Astrocyte (in vitro differentiated cells and primary cell): ENCODE results near the gene SLFN5.

ENCODE experiments used
- EZH2 ChIP-seq: IDR thresholded peaks from 2 replicates; pipeline ENCODE4 v1.6.1; 2012; ENCODE audit warnings: mild to moderate bottlenecking, low read length, inconsistent platforms; ENCODE audit not compliant: insufficient read depth
- TF ChIP-seq, protein P1 (sequence below): IDR thresholded peaks from 2 replicates; pipeline ENCODE4 v1.5.1; 2011; ENCODE audit warnings: low read depth, mild to moderate bottlenecking, inconsistent platforms, low read length, moderate library complexity; ENCODE audit not compliant: insufficient read depth

GRCh38 chr17:35240861-35241260 lies 2.0 kb upstream of the SLFN5 start:
- TF ChIP-seq, protein P1, sequence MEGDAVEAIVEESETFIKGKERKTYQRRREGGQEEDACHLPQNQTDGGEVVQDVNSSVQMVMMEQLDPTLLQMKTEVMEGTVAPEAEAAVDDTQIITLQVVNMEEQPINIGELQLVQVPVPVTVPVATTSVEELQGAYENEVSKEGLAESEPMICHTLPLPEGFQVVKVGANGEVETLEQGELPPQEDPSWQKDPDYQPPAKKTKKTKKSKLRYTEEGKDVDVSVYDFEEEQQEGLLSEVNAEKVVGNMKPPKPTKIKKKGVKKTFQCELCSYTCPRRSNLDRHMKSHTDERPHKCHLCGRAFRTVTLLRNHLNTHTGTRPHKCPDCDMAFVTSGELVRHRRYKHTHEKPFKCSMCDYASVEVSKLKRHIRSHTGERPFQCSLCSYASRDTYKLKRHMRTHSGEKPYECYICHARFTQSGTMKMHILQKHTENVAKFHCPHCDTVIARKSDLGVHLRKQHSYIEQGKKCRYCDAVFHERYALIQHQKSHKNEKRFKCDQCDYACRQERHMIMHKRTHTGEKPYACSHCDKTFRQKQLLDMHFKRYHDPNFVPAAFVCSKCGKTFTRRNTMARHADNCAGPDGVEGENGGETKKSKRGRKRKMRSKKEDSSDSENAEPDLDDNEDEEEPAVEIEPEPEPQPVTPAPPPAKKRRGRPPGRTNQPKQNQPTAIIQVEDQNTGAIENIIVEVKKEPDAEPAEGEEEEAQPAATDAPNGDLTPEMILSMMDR: no peak
- no peak for TF ChIP-seq EZH2
